GM13977 (cell line): Measurements from ENCODE around the gene BCORL1.

Experiments
- DNase-seq: peaks from one replicate; pipeline ENCODE4 v3.0.0; 2012; ENCODE audit warnings: low spot score
- CTCF ChIP-seq: IDR thresholded peaks from 2 replicates; pipeline ENCODE4 v1.5.1; 2012; ENCODE audit warnings: mild to moderate bottlenecking, control low read depth; ENCODE audit not compliant: insufficient read depth; ENCODE audit errors: extremely low read depth, missing control alignments
- in situ Hi-C: fragments of 300-500 bp; cut with MboI; formaldehyde crosslinking; loops from one replicate; pipeline ENCODE4 v1.12.0; 2022; ENCODE audit warnings: low sequenced_read_pairs, low pct_unique_long_range_greater_than_20kb, mixed read lengths, inconsistent platforms; ENCODE audit not compliant: unreplicated experiment

BCORL1 gene

GRCh38 chrX:130079824-130080406 lies 97.5 kb downstream of the BCORL1 start:
- DNase-seq = peak; percentile 71
- in situ Hi-C loops = loop anchor here (10.0 kb wide), 1 partner anchor 95 kb away; the partner anchor contains the start of gene RAB33A
- TF ChIP-seq CTCF = peak; percentile 75

GRCh38 chrX:130080791-130081367 lies 98.4 kb downstream of the BCORL1 start:
- in situ Hi-C loops = no loop called here
- no peak for TF ChIP-seq CTCF
- DNase-seq = no peak

GRCh38 chrX:130081421-130082045 lies 99.1 kb downstream of the BCORL1 start:
- TF ChIP-seq CTCF = no peak
- in situ Hi-C loops = no loop called here

GRCh38 chrX:130082244-130083106 lies 100.0 kb downstream of the BCORL1 start:
- peak; percentile 36 for TF ChIP-seq CTCF
- in situ Hi-C loops = no loop called here
- DNase-seq = peak; percentile 68

More at GRCh38 chrX:130081421-130082045, 99.1 kb downstream of the BCORL1 start:
- DNase-seq = no peak

- TF ChIP-seq CTCF = no peak
- no peak for DNase-seq
- in situ Hi-C loops = no loop called here
Observed at GRCh38 chrX:130083107-130083490, 100.7 kb downstream of the BCORL1 start.

- in situ Hi-C loops = no loop called here
- no peak for DNase-seq
- no peak for TF ChIP-seq CTCF
Observed at GRCh38 chrX:130083656-130084382, 101.4 kb downstream of the BCORL1 start.
